ENCODE data around the gene SLC9A9.
"Not testable (repeated sequence)": the region's sequence is repeated elsewhere in the genome, so short reads cannot be mapped to it uniquely, and the experiment has no call there.

The SLC9A9 gene

GRCh38 chr3:143280984-143281383 is 567.3 kb downstream of the SLC9A9 start:
- no peak for DNase-seq (ENCODE audit: low read depth)

- not testable (repeated sequence) for DNase-seq (ENCODE audit: low read depth)
These were observed 568.7 kb downstream of the SLC9A9 start for GRCh38 chr3:143279567-143279966.

DNA sequence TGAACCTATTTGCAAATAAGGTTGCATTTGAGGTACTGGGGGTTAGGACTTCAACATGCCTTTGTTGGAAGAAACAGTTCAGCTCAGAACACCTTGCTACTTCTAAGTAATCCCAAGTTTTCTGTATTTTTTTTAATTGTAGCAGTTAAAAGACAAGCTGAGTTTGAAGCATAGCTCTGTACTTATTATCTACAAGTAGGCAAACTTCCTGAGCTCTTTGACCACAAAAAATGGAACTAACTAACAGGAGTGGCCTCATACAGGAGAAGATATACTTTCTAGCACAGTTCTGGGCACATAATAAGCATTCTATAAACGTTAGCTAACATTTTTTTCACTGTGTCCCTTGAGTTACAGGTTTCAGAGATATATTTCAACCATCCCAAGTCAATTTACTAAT is 569.5 kb downstream of the SLC9A9 start:
- no peak for DNase-seq (ENCODE audit: low read depth)

- DNase-seq (ENCODE audit: low read depth) = no peak
These were observed 570.7 kb downstream of the SLC9A9 start for GRCh38 chr3:143277531-143277930.

DNA sequence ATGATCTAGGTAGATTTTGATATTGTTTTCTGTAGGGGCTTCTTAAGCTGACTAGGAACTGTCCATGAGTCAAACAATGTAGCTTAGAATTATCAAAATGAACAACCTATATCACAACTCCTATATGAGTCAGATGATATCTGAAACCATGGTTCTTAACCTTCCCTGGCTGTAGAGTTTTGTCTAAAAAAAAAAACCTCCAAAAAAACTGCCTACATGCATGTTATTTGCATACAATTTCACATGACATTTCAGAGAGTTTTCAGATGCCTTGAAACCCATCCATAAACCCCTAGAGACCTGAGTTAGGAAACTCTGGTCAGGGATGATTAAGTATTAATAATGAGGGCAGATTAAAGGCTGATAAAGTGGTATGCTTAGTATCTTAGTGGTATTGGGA is 571.7 kb downstream of the SLC9A9 start:
- no peak for DNase-seq (ENCODE audit: low read depth)

DNA sequence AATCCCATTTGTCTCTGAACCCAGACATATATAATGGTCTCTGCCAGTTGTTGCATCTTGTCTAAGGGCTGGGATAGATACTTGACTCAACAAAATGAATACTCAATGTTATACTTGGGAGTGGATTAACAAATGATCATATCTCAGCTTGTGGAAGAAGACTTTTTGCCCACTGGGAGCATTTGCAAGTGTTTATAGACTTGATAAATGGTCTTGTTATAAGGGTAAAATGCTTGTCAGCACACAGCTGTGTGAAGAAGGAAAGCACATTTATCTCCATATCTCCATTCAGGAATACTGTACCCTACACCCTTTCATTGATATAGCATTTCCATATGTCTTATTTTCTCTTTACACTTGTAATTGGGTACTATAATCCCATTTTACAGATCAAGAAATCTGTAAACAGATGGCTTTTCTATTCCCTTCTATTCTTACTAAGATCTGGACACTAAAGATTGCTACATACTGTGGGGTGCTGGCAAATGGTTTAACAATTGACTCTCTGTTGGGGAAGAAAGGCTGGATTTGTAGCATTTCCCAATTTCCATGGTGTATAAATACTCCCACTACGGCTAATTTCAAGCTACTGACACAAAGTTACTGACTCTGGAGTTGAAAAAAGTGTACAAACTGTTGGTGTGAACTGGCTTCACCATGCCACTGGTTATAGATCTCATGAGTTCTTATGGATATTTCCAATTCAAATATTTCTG is 574.1 kb downstream of the SLC9A9 start:
- no peak for DNase-seq (ENCODE audit: low read depth)

DNA sequence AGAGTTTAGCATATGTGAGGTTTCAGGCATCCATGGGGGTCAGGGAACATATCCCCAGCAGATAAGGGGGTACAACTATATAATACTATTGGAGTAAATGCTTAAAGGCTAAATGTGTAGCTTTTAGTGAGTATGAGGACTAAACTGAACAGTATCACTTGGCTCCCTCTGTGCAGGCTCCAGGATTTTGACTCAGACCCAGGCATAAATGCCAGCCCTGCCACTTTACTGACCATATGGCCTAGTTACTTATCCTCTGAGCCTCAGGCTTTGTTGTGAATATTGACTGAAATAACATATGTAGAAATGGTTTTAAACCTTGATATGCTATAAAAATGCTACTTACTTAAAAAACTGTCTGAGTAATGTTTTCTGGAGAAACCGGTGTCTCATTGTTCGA is 577.1 kb downstream of the SLC9A9 start:
- DNase-seq (ENCODE audit: low read depth) = no peak

- no peak for DNase-seq (ENCODE audit: low read depth)
These were observed 578.5 kb downstream of the SLC9A9 start for GRCh38 chr3:143269741-143270140.

DNA sequence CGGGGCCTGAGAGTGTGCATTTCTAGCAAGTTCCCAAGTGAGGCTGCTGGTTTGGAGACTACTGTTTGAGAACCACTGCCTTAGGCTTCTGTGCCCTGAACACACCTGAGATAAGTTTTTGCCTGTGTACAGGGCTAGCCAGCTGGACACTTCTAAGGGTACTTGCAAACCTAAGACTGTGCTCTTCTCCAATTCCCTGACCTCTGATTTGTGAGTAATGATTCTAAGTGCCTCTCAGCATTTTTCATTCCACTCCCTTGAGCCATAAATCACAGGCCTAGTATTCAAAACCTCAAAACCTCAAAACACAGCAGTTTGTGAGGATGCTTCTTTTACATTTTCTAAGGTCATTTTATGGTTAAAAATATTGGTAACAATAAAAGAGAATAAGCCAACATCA is 580.3 kb downstream of the SLC9A9 start:
- DNase-seq (ENCODE audit: low read depth) = no peak

DNA sequence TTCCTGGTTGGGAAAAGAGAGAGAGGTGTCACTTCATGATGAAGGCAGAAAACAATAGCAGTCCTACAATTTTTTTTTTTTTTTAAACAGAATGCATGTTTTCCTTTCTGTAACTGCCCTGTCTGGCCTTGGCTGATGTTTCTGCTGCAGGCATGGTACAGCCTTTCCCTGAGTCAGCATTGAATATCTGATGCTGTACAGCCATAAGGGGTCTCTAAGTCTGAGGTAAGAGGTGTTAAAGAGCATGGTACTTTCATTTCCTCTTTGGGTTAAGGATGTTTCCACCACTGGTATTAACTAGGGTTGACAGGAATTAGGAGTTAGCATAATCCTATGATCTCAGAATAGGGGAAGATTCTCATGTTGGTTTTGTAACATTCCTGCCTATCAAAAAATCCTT is 581.3 kb downstream of the SLC9A9 start:
- no peak for DNase-seq (ENCODE audit: low read depth)

DNA sequence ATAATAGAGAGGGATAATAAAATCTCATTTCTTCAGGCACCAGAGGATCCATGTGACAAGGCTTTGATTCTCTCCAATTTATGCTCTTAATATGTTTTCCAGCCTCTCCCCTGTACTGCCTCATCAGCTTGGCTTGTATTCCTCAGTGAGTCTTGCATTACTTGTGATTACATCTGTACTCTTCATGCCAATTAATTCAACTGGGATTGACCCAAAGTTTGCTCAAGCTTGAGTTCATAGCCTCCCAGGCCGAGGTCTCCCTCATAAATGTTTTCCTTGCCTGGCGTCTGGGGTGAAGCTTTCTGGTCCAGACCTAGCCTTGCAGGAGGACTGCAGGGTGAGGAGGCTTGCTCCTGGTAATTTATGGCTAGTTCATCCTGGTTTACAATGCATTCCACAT is 581.8 kb downstream of the SLC9A9 start:
- no peak for DNase-seq (ENCODE audit: low read depth)

DNA sequence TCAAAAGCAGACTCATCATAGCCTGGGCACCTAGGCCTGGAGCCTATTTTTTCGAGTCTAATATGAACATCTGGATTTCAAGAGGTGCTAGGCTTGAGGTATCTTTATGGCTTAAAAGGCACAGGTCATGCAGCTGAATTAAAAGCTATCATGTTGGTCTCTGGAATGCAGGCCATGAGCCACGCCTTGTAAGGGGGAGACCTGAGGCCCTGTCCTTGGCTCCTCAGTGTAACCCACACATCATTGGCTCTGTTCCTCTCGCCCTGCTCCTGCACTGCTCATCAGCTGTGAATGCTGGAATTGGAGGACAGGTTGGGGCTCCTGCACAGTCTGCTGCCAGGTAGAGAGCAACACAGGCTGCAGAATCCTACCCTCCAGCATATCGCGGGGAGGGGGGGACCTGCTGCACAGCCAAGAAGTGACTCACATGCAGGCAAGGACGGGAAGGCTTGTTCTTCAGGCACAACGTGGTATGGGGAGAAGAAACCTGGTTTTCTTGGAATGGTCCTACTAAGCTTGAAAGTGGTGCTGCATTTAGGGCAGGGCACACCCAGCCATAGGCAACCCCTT is 582.7 kb downstream of the SLC9A9 start:
- DNase-seq (ENCODE audit: low read depth) = no peak

- no peak for DNase-seq (ENCODE audit: low read depth)
These were observed 584.3 kb downstream of the SLC9A9 start for GRCh38 chr3:143263852-143264513.

- DNase-seq (ENCODE audit: low read depth) = no peak
These were observed 586.4 kb downstream of the SLC9A9 start for GRCh38 chr3:143261848-143262247.

DNA sequence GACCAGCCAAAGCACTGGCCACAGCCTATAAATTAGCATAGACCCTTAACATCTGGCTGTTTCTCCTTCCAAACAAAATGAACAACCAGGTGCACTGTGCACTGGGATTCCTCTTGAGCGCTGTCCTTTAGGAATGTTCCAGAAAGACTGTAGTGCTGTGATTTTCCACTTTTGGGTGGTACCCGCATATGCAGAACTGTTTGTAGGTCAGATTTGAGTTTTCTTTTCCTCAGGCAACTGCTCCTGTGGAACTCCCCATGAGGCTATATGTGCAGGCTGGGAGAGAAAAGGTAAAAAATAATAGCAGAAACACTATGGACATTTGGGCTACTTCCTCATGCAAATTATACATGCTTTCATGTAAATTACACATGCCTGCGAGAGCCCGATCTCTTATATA is 589.6 kb downstream of the SLC9A9 start:
- no peak for DNase-seq (ENCODE audit: low read depth)

GRCh38 chr3:143256416-143256815 is 591.9 kb downstream of the SLC9A9 start:
- no peak for DNase-seq (ENCODE audit: low read depth)

GRCh38 chr3:143255739-143256138 is 592.5 kb downstream of the SLC9A9 start:
- no peak for DNase-seq (ENCODE audit: low read depth)

GRCh38 chr3:143252931-143253330 is 595.3 kb downstream of the SLC9A9 start:
- no peak for DNase-seq (ENCODE audit: low read depth)

DNA sequence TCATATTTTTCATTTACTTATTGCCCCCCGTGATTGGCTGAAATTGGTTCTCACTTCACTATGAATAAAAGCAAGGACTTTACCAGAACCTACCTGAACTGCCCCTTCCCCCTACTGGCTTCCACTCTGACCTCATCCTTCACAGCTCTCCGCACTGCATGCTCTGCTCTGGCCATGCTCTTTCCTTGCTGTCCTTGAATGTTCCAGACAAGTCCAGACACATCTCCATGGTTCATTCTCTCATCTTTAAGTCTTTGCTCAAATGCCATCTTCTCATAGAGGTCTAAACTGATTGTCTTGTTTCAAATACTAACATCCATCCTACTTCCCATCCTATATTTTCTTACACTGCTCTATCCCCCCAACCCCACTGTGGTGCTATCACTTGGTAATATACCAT is 599.3 kb downstream of the SLC9A9 start:
- DNase-seq (ENCODE audit: low read depth) = no peak

- DNase-seq (ENCODE audit: low read depth) = no peak
These were observed 601.2 kb downstream of the SLC9A9 start for GRCh38 chr3:143247073-143247472.

- no peak for DNase-seq (ENCODE audit: low read depth)
These were observed 602.6 kb downstream of the SLC9A9 start for GRCh38 chr3:143245692-143246091.

- DNase-seq (ENCODE audit: low read depth) = no peak
These were observed 603.7 kb downstream of the SLC9A9 start for GRCh38 chr3:143244516-143245063.

DNA sequence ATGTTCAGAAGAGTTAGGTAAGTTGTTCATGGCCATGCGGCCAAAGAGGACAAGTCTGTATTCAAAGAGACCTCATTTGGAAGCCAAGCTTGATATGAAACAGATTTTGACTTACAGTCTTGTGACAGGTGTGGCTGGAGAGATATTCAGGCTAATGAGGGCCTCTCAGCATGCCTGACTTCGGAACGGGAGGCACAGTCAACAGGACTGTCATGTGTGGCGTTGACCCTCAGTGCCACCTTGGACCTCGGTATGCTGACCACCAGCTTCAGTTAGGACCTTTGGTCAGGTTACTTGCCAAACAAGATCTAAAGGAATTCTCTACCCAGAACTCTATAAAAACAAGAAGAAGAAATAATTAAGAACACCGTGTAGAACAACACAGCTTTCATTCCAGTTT is 604.6 kb downstream of the SLC9A9 start:
- no peak for DNase-seq (ENCODE audit: low read depth)

Measured in stimulated activated CD8-positive, alpha-beta memory T cell treated with anti-CD3 and anti-CD28 coated beads, Interleukin-15, amount 100 ng/mL, for 24 hours (primary cell).